ENCODE data around the gene NGLY1. TPM values are rescaled to one million over a fixed set of nuclear protein-coding genes. Genes with fewer than 3 reads are reported as not detected.

Gene NGLY1
- total and polyA plus RNA-seq, 9 donors, result 29.3 to 40.6 (median 32.9) TPM

DNA sequence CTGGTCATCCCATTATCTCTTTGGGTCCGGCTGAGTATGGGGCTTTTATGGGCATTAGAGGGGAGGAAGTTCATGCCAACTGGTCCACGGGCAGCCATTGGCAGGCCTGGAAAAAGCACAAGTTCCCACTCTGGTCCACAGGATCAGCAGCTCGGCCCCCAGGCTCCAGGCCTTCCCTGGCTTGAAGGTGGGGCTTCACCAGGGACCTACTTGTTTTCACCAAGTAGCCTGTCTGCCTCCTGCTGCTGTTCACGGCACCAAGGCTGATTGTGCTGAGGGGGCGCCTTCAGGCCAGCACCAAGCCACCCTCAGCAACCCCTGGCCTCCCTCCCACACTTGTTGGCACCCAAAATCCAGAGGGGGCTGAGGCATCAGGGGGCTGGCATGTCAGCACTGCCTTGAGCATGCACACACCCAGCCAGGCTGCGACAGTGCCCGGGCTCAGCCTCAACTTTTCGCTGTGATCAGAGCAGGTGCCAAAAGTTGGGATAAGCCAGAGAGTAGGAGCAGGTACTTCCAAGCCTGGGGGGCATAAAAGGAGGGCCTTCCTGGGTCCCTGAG, 109.4 kb downstream of the NGLY1 start:
- Histone ChIP-seq H3K27me3 (ENCODE audit: control insufficient read depth, insufficient read depth, low read length) (no peaks in the 10 kb centered on the region), H3K27ac (ENCODE audit: low read length) (no peak overlapping the region), H3K4me1 (ENCODE audit: control insufficient read depth, insufficient read depth, low read length) (no peaks in the 10 kb centered on the region), H3K9me3 (replicated peaks; ENCODE audit: control insufficient read depth, low read depth, low read length) (peaks cover 2% of the 10 kb centered on the region), H3K4me3 (ENCODE audit: low read length) (no peak overlapping the region), H3K36me3 (ENCODE audit: control insufficient read depth, insufficient read depth, low read length) (no peaks in the 10 kb centered on the region)
- WGBS (ENCODE audit: insufficient coverage), result 97% methylated on average over 8 of the region's 8 CpGs
- no peak for DNase-seq

Other genes starting within 250 kb of the NGLY1 start
- 115 TPM for gene TOP2B, start 118.5 kb downstream of the NGLY1 start, total RNA-seq
- gene TOP2B, start 118.5 kb downstream of the NGLY1 start, polyA plus RNA-seq (ENCODE audit: insufficient read depth in 1 of 8, insufficient read length in 8 of 8, low replicate concordance in 1 of 8), result 100 to 1,000 TPM; 110 to 162 (median 130) TPM
- gene OXSM, start 6.6 kb upstream of the NGLY1 start, total RNA-seq, result 11.0 TPM
- 10 to 100 TPM in 6 of 8 donors, 1 to 10 TPM in 2; 9.8 to 14.0 (median 11.1) TPM for gene OXSM, start 6.6 kb upstream of the NGLY1 start, polyA plus RNA-seq (ENCODE audit: insufficient read depth in 1 of 8, insufficient read length in 8 of 8, low replicate concordance in 1 of 8)

All from muscle of leg (tissue), 11 donors.